ENCODE results near the gene RAD18. TPM values are rescaled to one million over a fixed set of nuclear protein-coding genes. Genes with fewer than 3 reads are reported as not detected.

RAD18 gene
- total RNA-seq, 1 donor from 2014 or later = 6.3 TPM

- DNase-seq (no peak), ATAC-seq (ENCODE audit: poor library complexity) (peak; percentile 84)
- intact Hi-C loops (cut with DNase I) = loop anchor here (5.0 kb wide), 2 partner anchors 96 to 331 kb away; no protein-coding TSS in a partner anchor
These were observed 7.8 kb upstream of the RAD18 start for GRCh38 chr3:8970971-8971589.

- intact Hi-C loops (cut with DNase I) = no loop called here
- ATAC-seq (ENCODE audit: poor library complexity) = no peak
- no peak for DNase-seq
These were observed 6.0 kb upstream of the RAD18 start for GRCh38 chr3:8969241-8969640.

- ATAC-seq (ENCODE audit: poor library complexity) = no peak
- intact Hi-C loops (cut with DNase I) = no loop called here
- DNase-seq = no peak
These were observed 5.2 kb upstream of the RAD18 start for GRCh38 chr3:8968375-8968882.

- intact Hi-C loops (cut with DNase I) = no loop called here
- ATAC-seq (ENCODE audit: poor library complexity) = no peak
- no peak for DNase-seq
These were observed 4.3 kb upstream of the RAD18 start for GRCh38 chr3:8967553-8967952.

- ATAC-seq (ENCODE audit: poor library complexity) (no peak), DNase-seq (no peak)
- intact Hi-C loops (cut with DNase I) = no loop called here
These were observed 3.6 kb upstream of the RAD18 start for GRCh38 chr3:8966820-8967348.

- ATAC-seq (ENCODE audit: poor library complexity) (no peak), DNase-seq (no peak)
- intact Hi-C loops (cut with DNase I) = no loop called here
These were observed 3.0 kb upstream of the RAD18 start for GRCh38 chr3:8966150-8966819.

- ATAC-seq (ENCODE audit: poor library complexity) = no peak
- no peak for DNase-seq
- intact Hi-C loops (cut with DNase I) = no loop called here
These were observed 1.4 kb upstream of the RAD18 start for GRCh38 chr3:8964436-8965370.

GRCh38 chr3:8962226-8962861, 928 bp downstream of the RAD18 start:
- ATAC-seq (ENCODE audit: poor library complexity) = no peak
- DNase-seq = no peak
- intact Hi-C loops (cut with DNase I) = no loop called here

- intact Hi-C loops (cut with DNase I) = no loop called here
- DNase-seq (no peak), ATAC-seq (ENCODE audit: poor library complexity) (no peak)
These were observed 3.6 kb downstream of the RAD18 start for GRCh38 chr3:8959668-8960067.

- DNase-seq = no peak
- intact Hi-C loops (cut with DNase I) = no loop called here
- ATAC-seq (ENCODE audit: poor library complexity) = peak; percentile 48
These were observed 8.1 kb downstream of the RAD18 start for GRCh38 chr3:8954938-8955763.

- ATAC-seq (ENCODE audit: poor library complexity) (no peak), DNase-seq (no peak)
- intact Hi-C loops (cut with DNase I) = no loop called here
These were observed 10.0 kb downstream of the RAD18 start for GRCh38 chr3:8953313-8953712.

GRCh38 chr3:8952130-8952529, 11.1 kb downstream of the RAD18 start:
- intact Hi-C loops (cut with DNase I) = no loop called here
- ATAC-seq (ENCODE audit: poor library complexity) (no peak), DNase-seq (no peak)

- intact Hi-C loops (cut with DNase I) = no loop called here
- ATAC-seq (ENCODE audit: poor library complexity) (no peak), DNase-seq (no peak)
These were observed 17.2 kb downstream of the RAD18 start for GRCh38 chr3:8945890-8946600.

- ATAC-seq (ENCODE audit: poor library complexity) = no peak
- no peak for DNase-seq
- intact Hi-C loops (cut with DNase I) = no loop called here
These were observed 20.4 kb downstream of the RAD18 start for GRCh38 chr3:8942746-8943488.

- ATAC-seq (ENCODE audit: poor library complexity) = no peak
- DNase-seq = no peak
- intact Hi-C loops (cut with DNase I) = no loop called here
These were observed 21.2 kb downstream of the RAD18 start for GRCh38 chr3:8942115-8942514.

GRCh38 chr3:8938021-8938420, 25.3 kb downstream of the RAD18 start:
- intact Hi-C loops (cut with DNase I) = no loop called here
- ATAC-seq (ENCODE audit: poor library complexity) (peak; percentile 19), DNase-seq (no peak)

Measured in Right ventricle myocardium superior (tissue), 1 donor.